A673 (cell line): Measurements from ENCODE around the gene MYLK.

Source experiments
- CTCF ChIP-seq: fragments of 300-800, 200-600 bp; sonication (generic); conservative IDR thresholded peaks from 2 replicates; pipeline ENCODE4 v1.5.1; 2017; ENCODE audit warnings: low read depth, mild to moderate bottlenecking, antibody characterized with exemption, low read length, moderate library complexity, mixed read lengths
- EZH2 ChIP-seq: fragments of 200-600 bp; sonication (generic); IDR thresholded peaks from 2 replicates; pipeline ENCODE4 v1.6.1; 2017; ENCODE audit warnings: borderline replicate concordance, low read depth, mild to moderate bottlenecking, mixed read lengths, antibody characterized with exemption, low read length; ENCODE audit not compliant: poor library complexity, severe bottlenecking

GRCh38 chr3:123650101-123650500 lies 234.0 kb downstream of the MYLK start:
- TF ChIP-seq CTCF = no peak
- no peak for TF ChIP-seq EZH2
